ENCODE data around the gene TIGD3. TPM values are rescaled to one million over a fixed set of nuclear protein-coding genes. Genes with fewer than 3 reads are reported as not detected.

The TIGD3 gene
- total and polyA plus RNA-seq, 9 of the 15 experiments (the other 6 are each of a cell fraction or from before 2014, with no cell fraction given): 0.06 to 1.3 (median 0.56) TPM

DNA sequence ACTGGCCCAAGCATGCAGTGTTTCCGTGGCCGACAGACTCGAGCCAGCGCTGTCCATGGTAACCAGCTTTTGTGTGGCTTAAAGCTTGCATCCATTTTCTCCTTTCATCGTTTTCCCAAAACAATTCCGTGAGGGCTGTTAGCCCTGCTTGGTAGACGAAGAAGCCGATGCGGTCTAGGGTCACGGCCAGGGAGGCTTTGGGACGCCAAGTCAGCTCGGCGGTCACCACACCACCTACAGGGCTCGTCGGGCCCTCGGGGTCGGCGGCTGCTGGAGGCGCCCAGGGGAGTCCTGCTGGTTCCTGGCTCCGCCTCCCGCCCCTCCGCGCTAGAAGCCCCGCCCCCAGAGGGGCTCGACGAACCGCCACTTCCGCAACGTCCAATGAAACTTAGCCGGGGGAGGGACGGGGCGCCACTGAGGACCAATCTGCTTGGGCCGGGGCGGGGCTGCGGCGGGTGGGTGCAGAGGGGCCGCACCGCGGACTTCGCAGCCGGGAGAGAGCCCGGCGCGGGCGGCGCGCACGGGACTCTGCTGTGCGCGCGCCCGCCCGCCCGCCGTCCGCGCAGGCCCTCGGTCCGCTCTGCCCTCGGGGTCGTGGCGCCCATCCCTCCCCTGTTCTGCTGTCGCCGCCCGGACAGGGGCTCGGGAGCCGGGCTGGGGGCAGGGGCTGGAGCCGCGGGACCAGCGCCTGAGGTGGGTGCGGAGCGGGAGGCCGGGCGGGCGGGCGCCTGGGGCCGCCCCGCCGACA is at the start of gene TIGD3 (continued):
- TF ChIP-seq, protein P1, sequence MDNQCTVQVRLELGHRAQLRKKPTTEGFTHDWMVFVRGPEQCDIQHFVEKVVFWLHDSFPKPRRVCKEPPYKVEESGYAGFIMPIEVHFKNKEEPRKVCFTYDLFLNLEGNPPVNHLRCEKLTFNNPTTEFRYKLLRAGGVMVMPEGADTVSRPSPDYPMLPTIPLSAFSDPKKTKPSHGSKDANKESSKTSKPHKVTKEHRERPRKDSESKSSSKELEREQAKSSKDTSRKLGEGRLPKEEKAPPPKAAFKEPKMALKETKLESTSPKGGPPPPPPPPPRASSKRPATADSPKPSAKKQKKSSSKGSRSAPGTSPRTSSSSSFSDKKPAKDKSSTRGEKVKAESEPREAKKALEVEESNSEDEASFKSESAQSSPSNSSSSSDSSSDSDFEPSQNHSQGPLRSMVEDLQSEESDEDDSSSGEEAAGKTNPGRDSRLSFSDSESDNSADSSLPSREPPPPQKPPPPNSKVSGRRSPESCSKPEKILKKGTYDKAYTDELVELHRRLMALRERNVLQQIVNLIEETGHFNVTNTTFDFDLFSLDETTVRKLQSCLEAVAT (IDR thresholded peaks at IDR 0.05): no peak
- TF ChIP-seq, protein P2, sequence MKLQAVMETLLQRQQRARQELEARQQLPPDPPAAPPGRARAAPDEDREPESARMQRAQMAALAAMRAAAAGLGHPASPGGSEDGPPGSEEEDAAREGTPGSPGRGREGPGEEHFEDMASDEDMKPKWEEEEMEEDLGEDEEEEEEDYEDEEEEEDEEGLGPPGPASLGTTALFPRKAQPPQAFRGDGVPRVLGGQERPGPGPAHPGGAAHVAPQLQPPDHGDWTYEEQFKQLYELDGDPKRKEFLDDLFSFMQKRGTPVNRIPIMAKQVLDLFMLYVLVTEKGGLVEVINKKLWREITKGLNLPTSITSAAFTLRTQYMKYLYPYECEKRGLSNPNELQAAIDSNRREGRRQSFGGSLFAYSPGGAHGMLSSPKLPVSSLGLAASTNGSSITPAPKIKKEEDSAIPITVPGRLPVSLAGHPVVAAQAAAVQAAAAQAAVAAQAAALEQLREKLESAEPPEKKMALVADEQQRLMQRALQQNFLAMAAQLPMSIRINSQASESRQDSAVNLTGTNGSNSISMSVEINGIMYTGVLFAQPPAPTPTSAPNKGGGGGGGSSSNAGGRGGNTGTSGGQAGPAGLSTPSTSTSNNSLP (IDR thresholded peaks at IDR 0.05; ENCODE audit: borderline replicate concordance, low read depth, low read length): no peak
- TF ChIP-seq, protein P3, sequence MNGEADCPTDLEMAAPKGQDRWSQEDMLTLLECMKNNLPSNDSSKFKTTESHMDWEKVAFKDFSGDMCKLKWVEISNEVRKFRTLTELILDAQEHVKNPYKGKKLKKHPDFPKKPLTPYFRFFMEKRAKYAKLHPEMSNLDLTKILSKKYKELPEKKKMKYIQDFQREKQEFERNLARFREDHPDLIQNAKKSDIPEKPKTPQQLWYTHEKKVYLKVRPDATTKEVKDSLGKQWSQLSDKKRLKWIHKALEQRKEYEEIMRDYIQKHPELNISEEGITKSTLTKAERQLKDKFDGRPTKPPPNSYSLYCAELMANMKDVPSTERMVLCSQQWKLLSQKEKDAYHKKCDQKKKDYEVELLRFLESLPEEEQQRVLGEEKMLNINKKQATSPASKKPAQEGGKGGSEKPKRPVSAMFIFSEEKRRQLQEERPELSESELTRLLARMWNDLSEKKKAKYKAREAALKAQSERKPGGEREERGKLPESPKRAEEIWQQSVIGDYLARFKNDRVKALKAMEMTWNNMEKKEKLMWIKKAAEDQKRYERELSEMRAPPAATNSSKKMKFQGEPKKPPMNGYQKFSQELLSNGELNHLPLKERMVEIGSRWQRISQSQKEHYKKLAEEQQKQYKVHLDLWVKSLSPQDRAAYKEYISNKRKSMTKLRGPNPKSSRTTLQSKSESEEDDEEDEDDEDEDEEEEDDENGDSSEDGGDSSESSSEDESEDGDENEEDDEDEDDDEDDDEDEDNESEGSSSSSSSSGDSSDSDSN (IDR thresholded peaks at IDR 0.05; ENCODE audit: borderline replicate concordance in 1 of 2, low read depth in 2 of 2, low read length in 2 of 2): 0 out of 4 replicates have a peak, but pooled peaks of 1 of the 2 experiments have one; percentile 24
- TF ChIP-seq GTF2E2 (tag; IDR thresholded peaks at IDR 0.05) (no peak), COPS2 (conservative IDR thresholded peaks at IDR 0.05) (no peak), HDGF (IDR thresholded peaks at IDR 0.05) (no peak), BCL6 (CRISPR knock-in tag; IDR thresholded peaks at IDR 0.05) (no peak), CREM (IDR thresholded peaks at IDR 0.05; ENCODE audit: low read depth) (peak; percentile 42; the same call in 1 of the 2 replicates), KDM1A (IDR thresholded peaks at IDR 0.05) (no peak), ZNF57 (CRISPR knock-in tag; IDR thresholded peaks at IDR 0.05) (no peak), ZNF212 (CRISPR knock-in tag; IDR thresholded peaks at IDR 0.05) (no peak), BACH1 (tag; IDR thresholded peaks at IDR 0.05) (no peak), ZNF699 (CRISPR knock-in tag; IDR thresholded peaks at IDR 0.05; ENCODE audit: insufficient replicate concordance) (no peak)
- TF ChIP-seq, protein P4, sequence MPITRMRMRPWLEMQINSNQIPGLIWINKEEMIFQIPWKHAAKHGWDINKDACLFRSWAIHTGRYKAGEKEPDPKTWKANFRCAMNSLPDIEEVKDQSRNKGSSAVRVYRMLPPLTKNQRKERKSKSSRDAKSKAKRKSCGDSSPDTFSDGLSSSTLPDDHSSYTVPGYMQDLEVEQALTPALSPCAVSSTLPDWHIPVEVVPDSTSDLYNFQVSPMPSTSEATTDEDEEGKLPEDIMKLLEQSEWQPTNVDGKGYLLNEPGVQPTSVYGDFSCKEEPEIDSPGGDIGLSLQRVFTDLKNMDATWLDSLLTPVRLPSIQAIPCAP (CRISPR knock-in tag; IDR thresholded peaks at IDR 0.05; ENCODE audit: borderline replicate concordance): no peak
- TF ChIP-seq, protein P5, sequence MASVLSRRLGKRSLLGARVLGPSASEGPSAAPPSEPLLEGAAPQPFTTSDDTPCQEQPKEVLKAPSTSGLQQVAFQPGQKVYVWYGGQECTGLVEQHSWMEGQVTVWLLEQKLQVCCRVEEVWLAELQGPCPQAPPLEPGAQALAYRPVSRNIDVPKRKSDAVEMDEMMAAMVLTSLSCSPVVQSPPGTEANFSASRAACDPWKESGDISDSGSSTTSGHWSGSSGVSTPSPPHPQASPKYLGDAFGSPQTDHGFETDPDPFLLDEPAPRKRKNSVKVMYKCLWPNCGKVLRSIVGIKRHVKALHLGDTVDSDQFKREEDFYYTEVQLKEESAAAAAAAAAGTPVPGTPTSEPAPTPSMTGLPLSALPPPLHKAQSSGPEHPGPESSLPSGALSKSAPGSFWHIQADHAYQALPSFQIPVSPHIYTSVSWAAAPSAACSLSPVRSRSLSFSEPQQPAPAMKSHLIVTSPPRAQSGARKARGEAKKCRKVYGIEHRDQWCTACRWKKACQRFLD (CRISPR knock-in tag; IDR thresholded peaks at IDR 0.05): peak; percentile 51; the same call in 1 of the 2 replicates
- TF ChIP-seq, protein P6, sequence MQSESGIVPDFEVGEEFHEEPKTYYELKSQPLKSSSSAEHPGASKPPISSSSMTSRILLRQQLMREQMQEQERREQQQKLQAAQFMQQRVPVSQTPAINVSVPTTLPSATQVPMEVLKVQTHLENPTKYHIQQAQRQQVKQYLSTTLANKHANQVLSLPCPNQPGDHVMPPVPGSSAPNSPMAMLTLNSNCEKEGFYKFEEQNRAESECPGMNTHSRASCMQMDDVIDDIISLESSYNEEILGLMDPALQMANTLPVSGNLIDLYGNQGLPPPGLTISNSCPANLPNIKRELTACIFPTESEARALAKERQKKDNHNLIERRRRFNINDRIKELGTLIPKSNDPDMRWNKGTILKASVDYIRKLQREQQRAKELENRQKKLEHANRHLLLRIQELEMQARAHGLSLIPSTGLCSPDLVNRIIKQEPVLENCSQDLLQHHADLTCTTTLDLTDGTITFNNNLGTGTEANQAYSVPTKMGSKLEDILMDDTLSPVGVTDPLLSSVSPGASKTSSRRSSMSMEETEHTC (IDR thresholded peaks at IDR 0.05): no peak
